A549 treated with AZD9567 at 1 μM for 4 hours (cell line): ENCODE data around the gene BUD23. TPM values are rescaled to one million over a fixed set of nuclear protein-coding genes. Genes with fewer than 3 reads are reported as not detected.

ENCODE experiments used
- total RNA-seq: library from RNA; stranded (reverse); fragments of 200-300 nt; extraction: Qiagen RNA extraction; gene quantifications from 5 replicates; pipeline ENCODE4 v1.2.3, GENCODE V29; 2022; ENCODE audit not compliant: insufficient read depth

BUD23 gene, protein sequence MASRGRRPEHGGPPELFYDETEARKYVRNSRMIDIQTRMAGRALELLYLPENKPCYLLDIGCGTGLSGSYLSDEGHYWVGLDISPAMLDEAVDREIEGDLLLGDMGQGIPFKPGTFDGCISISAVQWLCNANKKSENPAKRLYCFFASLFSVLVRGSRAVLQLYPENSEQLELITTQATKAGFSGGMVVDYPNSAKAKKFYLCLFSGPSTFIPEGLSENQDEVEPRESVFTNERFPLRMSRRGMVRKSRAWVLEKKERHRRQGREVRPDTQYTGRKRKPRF
- 121 to 158 TPM (median 128 TPM) in 5 replicates for total RNA-seq

DNA sequence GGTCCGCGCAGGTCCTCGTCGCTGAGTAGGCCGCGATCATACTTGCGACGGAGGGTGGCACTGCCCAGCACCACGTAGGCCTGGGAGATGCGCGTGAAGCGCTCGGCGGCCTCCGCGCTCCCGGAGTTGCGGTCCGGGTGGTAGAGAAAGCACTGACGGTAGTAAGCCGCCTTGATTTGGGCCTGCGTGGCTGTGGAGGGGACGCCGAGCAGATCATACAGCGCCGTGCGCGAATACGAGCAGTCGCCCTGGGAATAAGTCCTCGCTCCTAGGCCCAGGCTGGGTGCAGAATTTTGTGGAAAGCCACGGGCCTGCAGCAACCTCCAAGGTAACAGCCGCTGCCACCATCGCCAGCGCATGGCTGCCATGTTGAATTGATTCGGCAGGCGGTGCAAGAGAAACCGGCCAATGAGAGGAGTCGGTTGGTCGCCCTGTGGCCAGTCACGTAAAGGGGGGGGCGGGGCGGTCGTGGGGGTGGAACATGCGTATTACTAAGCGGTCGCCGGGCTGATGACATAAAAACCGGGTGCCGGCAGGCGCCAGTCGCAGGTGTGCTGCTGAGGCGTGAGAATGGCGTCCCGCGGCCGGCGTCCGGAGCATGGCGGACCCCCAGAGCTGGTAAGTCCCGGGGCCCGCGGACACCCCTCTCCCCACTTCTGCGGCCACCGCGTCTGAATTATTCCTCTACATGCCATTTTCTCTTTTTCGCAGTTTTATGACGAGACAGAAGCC, at the start of gene BUD23, which contains the start of gene DNAJC30:
TSS of gene BUD23 (plus strand) at position 542 of the 732 bp plus-strand sequence. CDS start at position 571, 29 bp downstream.
TSS of gene DNAJC30 (minus strand) at position 398 of the 732 bp plus-strand sequence. CDS start at position 368, 30 bp downstream.

DNA sequence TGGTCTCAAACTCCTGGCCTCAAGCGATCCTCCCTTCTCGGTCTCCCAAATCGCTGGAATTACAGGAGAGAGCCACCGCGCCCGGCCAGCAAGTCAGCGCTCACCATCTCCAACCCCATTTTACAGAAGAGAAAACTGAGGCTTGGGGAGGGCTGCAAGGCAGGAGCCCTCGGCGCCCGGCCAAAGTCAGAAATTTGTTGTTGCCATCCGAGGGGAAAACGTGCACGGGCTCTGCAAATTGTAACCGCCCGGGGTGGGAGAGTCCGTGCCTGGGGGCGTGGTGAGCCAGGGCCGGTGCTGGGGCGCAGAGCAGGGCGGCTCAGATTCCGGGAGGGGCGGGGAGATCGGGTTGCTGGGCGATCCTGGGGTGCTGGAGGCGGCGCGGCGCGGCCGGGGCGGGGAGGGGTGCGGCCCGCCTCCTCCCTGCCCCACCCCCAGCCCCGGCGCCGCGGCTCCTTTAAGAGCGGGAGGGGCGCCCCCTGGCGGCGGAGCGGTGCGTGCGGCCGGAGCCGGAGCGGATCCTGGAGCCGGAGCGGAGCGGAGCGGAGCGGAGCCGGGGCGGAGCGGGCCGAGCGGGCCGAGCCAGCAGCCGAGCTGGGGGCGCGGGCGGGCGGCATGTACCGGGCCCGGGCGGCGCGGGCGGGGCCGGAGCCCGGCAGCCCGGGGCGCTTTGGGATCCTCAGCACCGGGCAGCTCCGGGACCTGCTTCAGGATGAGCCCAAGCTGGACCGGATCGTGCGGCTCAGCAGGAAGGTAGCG, 15.9 kb upstream of the BUD23 start, which contains the start of gene VPS37D:
TSS of gene VPS37D (plus strand) at position 488 of the 759 bp plus-strand sequence. CDS start at position 616, 128 bp downstream.

DNA sequence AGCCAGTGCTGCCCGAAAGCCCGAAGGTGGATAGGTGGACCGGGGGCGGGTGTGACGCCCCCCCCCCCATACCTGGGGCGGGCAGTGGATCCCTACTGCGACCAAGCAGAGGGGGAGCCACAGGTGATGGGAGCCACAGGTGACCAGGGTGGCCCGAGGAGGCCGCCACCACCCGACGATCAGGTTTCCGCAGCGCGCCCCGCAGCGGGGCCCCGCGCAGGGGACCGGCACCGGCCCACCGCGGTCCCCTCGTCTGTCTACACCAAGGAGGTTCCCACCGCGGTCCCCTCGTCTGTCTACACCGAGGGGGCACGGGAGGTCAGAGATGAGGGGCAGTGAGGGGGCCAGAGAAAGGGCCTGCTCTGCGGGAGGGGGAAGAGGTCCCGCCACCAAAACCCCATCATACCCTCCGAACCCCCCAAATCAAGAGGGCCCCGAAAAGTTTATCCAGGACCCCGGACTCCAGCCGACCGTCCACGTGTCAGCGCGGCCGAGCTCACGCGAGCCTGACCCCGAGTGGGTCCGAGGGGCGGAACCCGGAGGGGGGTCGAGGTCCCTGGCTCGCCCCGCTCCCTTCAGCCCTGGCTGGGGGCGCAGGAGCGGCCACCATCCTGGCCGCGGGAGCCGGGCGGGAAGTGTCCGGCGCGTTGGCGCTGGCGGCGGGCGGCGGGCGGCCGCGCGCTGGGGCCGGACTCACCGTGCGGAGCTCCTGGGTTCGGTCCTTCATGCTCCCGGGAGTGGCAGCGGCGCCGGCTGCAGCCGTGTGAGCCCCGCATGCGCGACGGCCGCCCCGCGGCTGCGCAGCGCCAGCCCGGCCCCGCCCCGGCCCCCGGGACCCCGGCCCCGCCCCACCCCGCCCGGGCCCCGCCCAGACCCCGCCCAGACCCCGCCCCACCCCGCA, 35.8 kb downstream of the BUD23 start, which contains the start of gene STX1A:
TSS of gene STX1A (minus strand) at position 765 of the 901 bp plus-strand sequence. CDS start at position 727, 38 bp downstream.

DNA sequence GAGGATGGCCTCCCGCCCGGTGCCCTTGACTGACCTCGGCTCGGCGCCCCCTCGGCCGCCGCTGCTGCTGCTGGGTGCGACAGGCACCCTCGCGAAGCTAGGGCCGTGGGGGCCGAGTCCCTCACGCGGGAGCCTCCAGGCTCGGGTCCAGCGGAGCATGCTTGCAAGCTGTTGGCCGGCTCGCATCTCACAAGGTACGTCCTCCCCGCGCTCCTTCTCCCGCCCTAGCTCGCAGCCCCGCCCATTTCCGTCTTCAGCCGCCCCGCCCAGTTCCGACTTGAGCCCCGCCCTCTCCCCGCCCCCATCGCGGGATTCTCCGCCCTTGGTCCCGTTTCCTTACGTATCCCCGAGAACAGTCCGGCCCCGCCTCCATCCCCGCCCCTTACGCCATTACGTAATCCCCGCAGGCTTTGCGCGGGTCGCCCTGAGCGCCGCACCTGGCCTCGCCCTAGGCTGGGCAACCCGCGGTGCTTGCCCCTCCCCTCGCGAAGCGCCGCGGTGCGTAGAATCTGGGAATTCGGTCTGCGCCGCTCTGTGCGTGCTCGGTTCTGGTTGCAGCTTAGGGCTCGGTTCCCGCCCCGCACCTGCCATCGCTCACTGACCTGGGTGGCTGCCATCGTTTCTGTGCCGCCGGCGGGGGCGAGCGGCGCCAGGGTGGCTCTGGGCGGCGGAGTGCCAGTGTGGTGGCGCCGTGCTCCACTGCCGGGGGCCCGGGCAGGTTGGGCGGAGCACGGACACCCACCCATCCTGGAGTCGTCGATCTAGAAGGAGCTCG, 55.4 kb downstream of the BUD23 start, which contains the start of gene ABHD11:
TSS of gene ABHD11 (minus strand) at position 191 of the 775 bp plus-strand sequence. CDS start at position 159, 32 bp downstream.

Other genes starting within 250 kb of the BUD23 start
- 2.1 to 3.0 TPM (median 2.7 TPM) in 4 of 5 replicates, not detected in the other for gene FZD9, start 249.8 kb upstream of the BUD23 start, total RNA-seq
- gene BAZ1B, start 161.3 kb upstream of the BUD23 start, total RNA-seq: 50.1 to 62.0 TPM (median 56.3 TPM) in 5 replicates
- 62.5 to 75.3 TPM (median 70.1 TPM) in 5 replicates for gene BCL7B, start 125.9 kb upstream of the BUD23 start, total RNA-seq
- gene TBL2, start 105.0 kb upstream of the BUD23 start, total RNA-seq: 49.1 to 56.0 TPM (median 50.6 TPM) in 5 replicates
- 0.59 to 1.3 TPM (median 1.2 TPM) in 5 replicates for gene MLXIPL, start 59.1 kb upstream of the BUD23 start, total RNA-seq
- 3.4 to 4.7 TPM (median 4.3 TPM) in 5 replicates for gene VPS37D, start 15.8 kb upstream of the BUD23 start, total RNA-seq
- 6.9 to 10.6 TPM (median 9.7 TPM) in 5 replicates for gene DNAJC30, start 144 bp upstream of the BUD23 start, total RNA-seq
- 43.1 to 71.4 TPM (median 70.4 TPM) in 5 replicates for gene STX1A, start 36.1 kb downstream of the BUD23 start, total RNA-seq
- 25.8 to 38.2 TPM (median 26.9 TPM) in 5 replicates for gene ABHD11, start 55.2 kb downstream of the BUD23 start, total RNA-seq
- 2.9 to 3.4 TPM (median 3.1 TPM) in 4 of 5 replicates, not detected in the other for gene CLDN3, start 86.7 kb downstream of the BUD23 start, total RNA-seq
- gene CLDN4, start 147.4 kb downstream of the BUD23 start, total RNA-seq: 2.9 to 4.1 TPM (median 3.4 TPM) in 5 replicates
- 6.4 to 10.8 TPM (median 9.5 TPM) in 5 replicates for gene METTL27, start 158.9 kb downstream of the BUD23 start, total RNA-seq
- 0.09 to 0.13 TPM in 2 of 5 replicates, not detected in the others for gene TMEM270, start 177.6 kb downstream of the BUD23 start, total RNA-seq